Ectodermal cell (in vitro differentiated cells): ENCODE results near the gene AHDC1.

Source experiments
- H3K27ac ChIP-seq: 2 replicates; pipeline ENCODE4 v1.7.0; 2013; ENCODE audit warnings: mild to moderate bottlenecking, low read depth, low read length; ENCODE audit not compliant: insufficient read depth, poor library complexity, severe bottlenecking
- H3K27me3 ChIP-seq: 2 replicates; pipeline ENCODE4 v1.7.0; 2013; ENCODE audit warnings: mild to moderate bottlenecking, low read length; ENCODE audit not compliant: insufficient read depth, control insufficient read depth, poor library complexity, severe bottlenecking
- H3K36me3 ChIP-seq: one replicate; pipeline ENCODE4 v1.7.0; 2013; ENCODE audit warnings: low read length; ENCODE audit not compliant: control insufficient read depth, insufficient read depth
- H3K4me1 ChIP-seq: one replicate; pipeline ENCODE4 v1.7.0; 2013; ENCODE audit warnings: low read length; ENCODE audit not compliant: control insufficient read depth, insufficient read depth
- H3K4me3 ChIP-seq: 2 replicates; pipeline ENCODE4 v1.7.0; 2013; ENCODE audit warnings: low read depth, low read length, control low read depth; ENCODE audit not compliant: insufficient read depth
- H3K9me3 ChIP-seq: 2 replicates; pipeline ENCODE4 v1.7.0; 2013; ENCODE audit warnings: mild to moderate bottlenecking, low read length, moderate library complexity; ENCODE audit not compliant: control insufficient read depth
- WGBS, 2 experiments: methylation state at CpG; one replicate each; pipeline ENCODE4 v1.1.7; 2013; ENCODE audit warnings: missing lambda C conversion rate in 2 of 2; 5-methylcytosine and 5-hydroxymethylcytosine counted together

Gene AHDC1

DNA sequence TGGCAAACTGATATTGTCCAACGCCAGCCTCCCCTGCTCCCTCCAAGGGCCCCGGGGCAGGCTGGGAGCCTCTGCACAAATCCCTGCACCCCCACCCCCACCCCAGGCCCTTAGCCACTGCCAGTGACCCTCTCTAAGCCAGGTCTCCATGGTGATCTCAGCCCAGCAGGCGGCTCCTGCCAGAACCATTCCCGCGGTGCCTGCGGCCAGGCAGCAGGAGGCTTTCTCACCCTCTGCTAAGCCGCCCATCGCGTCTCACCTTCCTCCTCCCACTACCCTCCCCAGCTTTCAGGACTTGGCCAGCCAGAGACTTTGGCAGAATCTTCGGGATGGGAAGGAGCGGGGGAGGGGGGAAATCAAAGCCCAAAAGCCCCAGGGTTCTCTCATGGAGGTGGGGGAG is 67.2 kb downstream of the AHDC1 start:
- Histone ChIP-seq H3K4me3 (no peak overlapping the region), H3K27ac (peak overlapping the region; percentile 65), H3K36me3 (peaks cover 36% of the 10 kb centered on the region), H3K9me3 (no peaks in the 10 kb centered on the region), H3K4me1 (peaks cover 49% of the 10 kb centered on the region), H3K27me3 (no peaks in the 10 kb centered on the region)
- 8 to 10% methylated on average over 11 of the region's 11 CpGs for WGBS, 2 experiments

DNA sequence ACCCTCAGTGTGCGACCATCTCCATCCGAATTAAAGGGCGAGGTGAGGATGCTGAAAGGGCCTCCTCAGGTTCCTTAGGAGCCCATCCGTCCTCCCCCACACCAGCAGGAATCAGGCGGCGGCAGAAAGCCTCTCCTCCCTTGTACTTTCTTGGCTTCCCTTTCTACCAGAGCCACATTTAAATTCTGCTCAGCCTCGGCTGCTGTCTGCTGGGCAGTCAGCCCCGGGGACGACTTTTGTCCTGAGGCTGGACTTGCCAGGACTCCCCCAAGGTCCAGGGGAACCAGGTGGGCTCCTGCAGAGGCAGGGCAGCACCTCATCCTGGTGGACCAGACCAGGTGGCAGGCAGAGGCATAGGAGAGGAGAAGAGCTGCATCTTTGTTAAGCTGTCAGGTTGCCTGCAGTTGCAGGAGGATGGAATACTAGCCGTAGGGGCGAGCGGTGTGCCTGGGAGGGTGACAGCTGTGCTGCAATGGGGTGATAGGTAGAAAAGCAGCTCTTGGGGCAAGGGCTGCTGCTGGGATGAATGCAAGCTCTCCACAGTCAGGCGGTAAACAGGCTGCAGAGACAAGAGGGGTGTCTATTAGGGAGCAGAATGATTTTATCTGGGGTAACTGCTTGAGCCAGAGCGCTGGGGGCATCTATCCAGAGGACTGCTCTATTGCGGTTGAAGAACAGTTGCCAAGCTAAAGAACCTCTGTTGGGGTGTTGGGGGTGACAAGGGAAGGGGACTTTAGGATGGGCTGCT is 67.8 kb downstream of the AHDC1 start:
- Histone ChIP-seq H3K27me3 (no peaks in the 10 kb centered on the region), H3K4me3 (no peak overlapping the region), H3K4me1 (peaks cover 49% of the 10 kb centered on the region), H3K27ac (peak overlapping the region; percentile 65), H3K36me3 (peaks cover 36% of the 10 kb centered on the region), H3K9me3 (no peaks in the 10 kb centered on the region)
- WGBS, 2 experiments = 71 to 73% methylated on average over 15 of the region's 15 CpGs

GRCh38 chr1:27535386-27535785 is 68.6 kb downstream of the AHDC1 start:
- Histone ChIP-seq H3K9me3 (no peaks in the 10 kb centered on the region), H3K36me3 (peaks cover 35% of the 10 kb centered on the region), H3K27ac (no peak overlapping the region), H3K4me1 (peaks cover 49% of the 10 kb centered on the region), H3K4me3 (no peak overlapping the region), H3K27me3 (no peaks in the 10 kb centered on the region)
- WGBS, 2 experiments = 80 to 83% methylated on average over 2 of the region's 2 CpGs

DNA sequence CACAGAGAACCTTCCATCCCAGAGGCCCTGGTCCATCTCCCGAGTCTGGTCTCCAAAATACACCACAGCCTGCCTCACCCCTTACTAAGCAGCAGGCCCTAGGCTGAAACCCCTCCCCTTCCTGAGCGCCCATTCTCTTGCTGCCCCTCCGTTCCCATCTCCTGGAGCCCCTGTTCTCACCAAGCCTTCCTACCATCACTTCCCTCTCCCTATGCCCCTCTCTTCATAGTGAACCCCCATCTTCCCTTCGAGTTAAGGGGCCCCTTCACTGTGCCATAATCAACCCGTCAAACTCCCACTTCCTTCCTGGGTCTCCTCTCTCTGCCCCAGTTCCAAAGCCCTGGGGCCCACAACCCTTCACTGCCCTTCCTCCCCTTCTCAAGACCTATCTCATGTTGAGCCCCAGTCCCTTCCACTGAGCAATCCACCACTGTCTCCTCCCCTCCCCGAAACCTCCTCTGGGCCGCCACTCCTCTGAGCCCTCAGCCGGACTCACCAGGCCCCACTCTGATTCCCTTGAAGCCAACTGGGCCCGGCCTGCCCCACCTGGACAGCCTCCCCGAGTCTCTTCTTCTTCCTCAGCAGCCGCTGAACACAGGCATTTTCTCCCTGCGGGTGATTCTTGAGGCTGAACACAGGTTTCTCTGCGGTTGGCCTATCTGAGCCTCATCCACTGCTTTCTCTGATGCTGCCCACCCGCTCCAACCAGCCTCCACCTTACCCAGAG is 71.8 kb downstream of the AHDC1 start:
- no peaks in the 10 kb centered on the region for H3K9me3 ChIP-seq
- no peak overlapping the region for H3K27ac ChIP-seq
- 91 to 94% methylated on average over 14 of the region's 14 CpGs for whole genome bisulfite sequencing, 2 experiments
- H3K36me3 ChIP-seq = peaks cover 20% of the 10 kb centered on the region
- no peaks in the 10 kb centered on the region for H3K27me3 ChIP-seq
- peaks cover 58% of the 10 kb centered on the region for H3K4me1 ChIP-seq
- no peak overlapping the region for H3K4me3 ChIP-seq

DNA sequence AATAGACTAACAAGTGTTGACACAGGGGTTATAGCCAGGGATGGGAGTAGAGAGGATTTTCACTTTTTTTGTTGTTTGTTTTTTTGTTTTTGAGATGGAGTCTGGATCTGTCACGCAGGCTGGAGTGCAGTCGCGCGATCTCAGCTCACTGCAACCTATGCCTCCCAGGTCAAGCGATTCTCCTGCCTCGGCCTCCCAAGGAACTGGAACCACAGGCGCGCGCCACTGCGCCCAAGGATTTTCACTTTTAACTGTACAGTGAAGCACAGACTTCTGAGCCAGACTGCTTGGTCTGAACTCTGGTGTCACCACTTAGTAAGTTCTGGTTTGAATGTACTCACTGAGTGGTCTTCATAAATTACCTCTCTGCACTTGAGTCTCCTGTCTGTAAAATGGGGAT is 73.8 kb downstream of the AHDC1 start:
- WGBS, 2 experiments = 97% methylated on average over 10 of the region's 10 CpGs
- Histone ChIP-seq H3K4me1 (peaks cover 58% of the 10 kb centered on the region), H3K36me3 (peaks cover 17% of the 10 kb centered on the region), H3K27ac (no peak overlapping the region), H3K27me3 (no peaks in the 10 kb centered on the region), H3K4me3 (no peak overlapping the region), H3K9me3 (no peaks in the 10 kb centered on the region)

- WGBS, 2 experiments = 89% methylated on average over 5 of the region's 5 CpGs
- peak overlapping the region; percentile 54 for H3K27ac ChIP-seq
- peaks cover 59% of the 10 kb centered on the region for H3K4me1 ChIP-seq
- peaks cover 17% of the 10 kb centered on the region for H3K36me3 ChIP-seq
- H3K4me3 ChIP-seq = no peak overlapping the region
- no peaks in the 10 kb centered on the region for H3K9me3 ChIP-seq
- H3K27me3 ChIP-seq = no peaks in the 10 kb centered on the region
These were observed 74.3 kb downstream of the AHDC1 start for GRCh38 chr1:27529704-27530018.

DNA sequence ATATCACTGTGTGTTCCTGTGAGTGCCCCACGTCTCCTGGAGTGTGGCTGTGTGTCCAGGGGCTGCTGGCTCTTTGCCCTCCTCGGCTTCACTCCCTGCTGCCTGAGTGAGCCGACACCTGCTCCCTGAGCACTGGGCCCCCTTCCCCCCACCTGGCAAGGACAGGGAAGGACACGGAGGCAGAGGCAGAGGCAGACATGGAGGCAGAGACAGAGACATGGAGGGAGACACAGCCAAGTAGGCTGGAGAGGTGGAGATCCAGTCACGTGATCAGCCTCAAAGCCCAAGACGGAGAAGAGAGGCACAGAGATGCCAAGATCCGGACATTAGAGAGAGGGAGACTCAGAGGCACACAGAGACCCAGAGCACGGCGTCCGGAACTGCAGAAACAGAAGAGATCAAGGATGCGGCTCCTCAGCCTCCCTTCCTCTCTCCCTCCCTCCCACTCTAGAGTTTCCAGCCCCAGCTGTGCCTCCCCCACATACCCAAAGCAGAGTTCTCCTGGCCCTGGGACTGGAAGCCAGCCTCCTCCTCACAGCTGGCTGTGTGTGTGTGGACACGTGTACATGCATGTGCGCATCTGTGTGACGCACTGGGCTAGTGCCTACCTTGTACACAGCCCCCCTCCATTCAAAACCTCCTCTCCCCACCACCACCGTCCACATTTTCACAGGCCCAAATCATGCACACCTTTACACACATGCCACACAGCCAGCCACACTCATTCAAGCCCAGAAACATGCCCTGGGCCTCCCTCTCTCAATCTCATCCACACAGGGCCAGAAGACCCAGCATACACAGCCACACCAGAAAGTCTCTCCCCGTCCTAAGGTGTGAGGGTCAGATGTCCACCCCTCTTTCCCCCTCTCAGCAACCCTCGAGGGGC is 74.9 kb downstream of the AHDC1 start:
- H3K27ac ChIP-seq = peak overlapping the region; percentile 54
- H3K36me3 ChIP-seq = peaks cover 12% of the 10 kb centered on the region
- H3K4me1 ChIP-seq = peaks cover 62% of the 10 kb centered on the region
- WGBS, 2 experiments = 37 to 40% methylated on average over 17 of the region's 17 CpGs
- no peaks in the 10 kb centered on the region for H3K27me3 ChIP-seq
- H3K9me3 ChIP-seq = no peaks in the 10 kb centered on the region
- H3K4me3 ChIP-seq = no peak overlapping the region

DNA sequence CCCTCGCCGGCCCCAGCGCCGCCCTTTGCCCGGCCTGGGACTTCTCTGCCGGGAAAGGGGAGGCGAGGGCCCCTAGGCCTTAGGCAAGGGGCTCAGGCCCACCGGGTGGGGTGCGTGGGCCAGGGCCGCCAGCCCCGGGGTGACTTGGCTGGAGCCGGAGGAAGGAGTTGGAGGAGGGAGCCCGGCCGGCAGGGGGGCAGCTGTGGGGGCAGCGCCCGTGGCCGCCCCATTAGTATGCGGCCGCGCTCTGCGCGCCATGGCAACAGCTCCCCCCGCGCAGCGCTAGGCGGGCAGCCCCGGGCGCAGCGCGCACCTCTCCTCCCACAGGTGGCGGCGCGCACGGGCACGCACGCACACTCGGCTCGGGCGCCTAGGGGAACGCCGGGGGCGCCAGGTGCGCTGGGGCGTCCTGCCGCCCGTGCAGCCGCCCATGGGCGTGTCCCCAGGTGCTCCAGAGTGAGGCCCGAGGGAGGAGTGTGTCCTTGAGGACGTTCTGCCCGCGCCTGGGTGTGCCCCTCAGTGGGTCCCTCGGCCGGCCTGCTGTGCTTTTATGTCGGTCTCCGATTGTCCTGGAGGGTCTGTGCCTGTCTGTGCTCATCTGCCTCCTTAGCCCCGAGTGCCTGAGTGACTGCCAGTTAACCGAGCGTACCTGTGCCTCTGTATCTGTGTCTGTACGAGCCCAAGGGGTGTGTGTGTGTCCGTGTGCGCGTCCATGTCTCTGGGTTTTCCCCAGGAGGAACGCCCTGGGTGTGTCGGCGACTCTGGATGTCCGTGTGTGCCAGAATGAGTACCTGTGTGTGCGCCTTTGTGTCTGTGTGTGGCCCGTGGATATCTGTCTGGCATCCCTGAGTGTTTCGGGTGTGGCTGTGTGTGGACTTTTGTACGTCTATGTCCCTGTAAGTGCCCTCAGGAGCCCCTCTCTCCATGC is 75.8 kb downstream of the AHDC1 start:
- Histone ChIP-seq H3K4me3 (peak overlapping the region; percentile 36), H3K4me1 (peaks cover 71% of the 10 kb centered on the region), H3K27ac (peak overlapping the region; percentile 86), H3K9me3 (no peaks in the 10 kb centered on the region), H3K27me3 (no peaks in the 10 kb centered on the region), H3K36me3 (peaks cover 8% of the 10 kb centered on the region)
- 5% methylated on average over 71 of the region's 71 CpGs for WGBS, 2 experiments

DNA sequence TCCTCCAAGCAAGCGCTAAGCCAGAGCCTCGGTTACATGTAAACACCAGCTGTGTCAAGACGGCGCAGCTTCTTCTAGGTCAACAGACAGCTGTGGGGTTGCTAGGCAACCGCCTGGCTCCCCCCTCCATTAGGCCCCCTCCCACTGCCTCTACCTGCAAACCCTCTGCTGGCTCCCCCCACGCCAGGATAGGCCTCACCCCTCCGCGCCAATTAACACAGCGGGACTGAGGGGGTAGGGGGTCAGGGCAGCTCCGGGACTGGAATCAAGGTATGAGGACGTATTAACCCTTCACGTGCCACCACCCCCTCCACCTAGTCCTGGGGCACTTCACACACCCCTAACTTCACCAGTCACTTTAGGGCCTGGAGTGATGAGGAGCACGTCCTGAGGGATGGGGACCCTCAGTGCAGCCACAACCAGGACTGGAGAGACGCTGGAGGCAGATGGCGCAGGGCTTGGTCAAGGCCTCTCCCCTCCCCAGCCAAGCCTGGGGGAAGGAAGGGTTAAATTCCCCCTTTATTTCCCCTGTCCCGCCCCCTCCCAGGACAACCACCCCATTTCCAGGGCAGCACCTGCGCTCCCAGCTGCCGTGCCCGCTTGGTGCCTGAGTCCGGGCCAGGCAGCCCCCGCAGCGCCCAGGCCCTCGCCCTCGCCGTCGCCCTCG is 76.6 kb downstream of the AHDC1 start:
- H3K4me3 ChIP-seq = peak overlapping the region; percentile 36
- 1% methylated on average over 27 of the region's 27 CpGs for WGBS, 2 experiments
- peaks cover 7% of the 10 kb centered on the region for H3K36me3 ChIP-seq
- peak overlapping the region; percentile 86 for H3K27ac ChIP-seq
- H3K4me1 ChIP-seq = peaks cover 74% of the 10 kb centered on the region
- H3K9me3 ChIP-seq = no peaks in the 10 kb centered on the region
- H3K27me3 ChIP-seq = no peaks in the 10 kb centered on the region
